HepG2 (cell line): Measurements from ENCODE around the gene TRAPPC3. TPM values are rescaled to one million over a fixed set of nuclear protein-coding genes. Genes with fewer than 3 reads are reported as not detected.

Source experiments
- FOXO1 ChIP-seq: sonication (generic); formaldehyde crosslinking; IDR thresholded peaks from 2 replicates; pipeline ENCODE4 v1.4.0; 2020; ENCODE audit warnings: missing genetic modification reagents
- HNRNPH1 ChIP-seq: fragments of 200-400 bp; formaldehyde crosslinking; optimal IDR thresholded peaks from 2 replicates; pipeline ENCODE3; 2017; ENCODE audit warnings: mild to moderate bottlenecking, low read depth, low read length
- KDM1A ChIP-seq: IDR thresholded peaks from 2 replicates; pipeline ENCODE4 v1.6.1; 2016; ENCODE audit warnings: missing compliant biosample characterization
- PCBP2 ChIP-seq: fragments of 200-400 bp; formaldehyde crosslinking; optimal IDR thresholded peaks from 2 replicates; pipeline ENCODE3; 2018; ENCODE audit warnings: low read length, low read depth; ENCODE audit not compliant: poor library complexity, severe bottlenecking
- PPARG ChIP-seq: conservative IDR thresholded peaks from 2 replicates; pipeline ENCODE4 v1.6.1; 2016; ENCODE audit warnings: missing biosample characterization, missing genetic modification reagents
- ZC3H13 ChIP-seq: sonication (generic); formaldehyde crosslinking; IDR thresholded peaks from 2 replicates; pipeline ENCODE4 v1.8.1; 2023; ENCODE audit warnings: mild to moderate bottlenecking, missing genetic modification reagents, moderate library complexity
- ZNF253 ChIP-seq: sonication (generic); formaldehyde crosslinking; IDR thresholded peaks from 2 replicates; pipeline ENCODE4 v1.8.0; 2022; ENCODE audit warnings: mild to moderate bottlenecking, missing genetic modification reagents, borderline replicate concordance
- ZNF274 ChIP-seq: sonication (generic); formaldehyde crosslinking; IDR thresholded peaks from 2 replicates; pipeline ENCODE4 v1.5.1; 2020; ENCODE audit warnings: mild to moderate bottlenecking, missing genetic modification reagents
- ZNF33B ChIP-seq: sonication (generic); formaldehyde crosslinking; IDR thresholded peaks from 2 replicates; pipeline ENCODE4 v1.5.1; 2020; ENCODE audit warnings: mild to moderate bottlenecking, missing genetic modification reagents
- ZNF430 ChIP-seq: sonication (generic); formaldehyde crosslinking; IDR thresholded peaks from 2 replicates; pipeline ENCODE4 v1.9.0; 2021; ENCODE audit warnings: mild to moderate bottlenecking, missing genetic modification reagents
- ZNF432 ChIP-seq: sonication (generic); formaldehyde crosslinking; IDR thresholded peaks from 2 replicates; pipeline ENCODE4 v1.5.0; 2020; ENCODE audit warnings: missing genetic modification reagents, mild to moderate bottlenecking, borderline replicate concordance
- ZNF839 ChIP-seq: sonication (generic); formaldehyde crosslinking; IDR thresholded peaks from 2 replicates; pipeline ENCODE4 v1.4.0; 2020; ENCODE audit warnings: missing genetic modification reagents, mild to moderate bottlenecking, borderline replicate concordance
- polyA plus RNA-seq, 8 experiments: library from polyadenylated mRNA; depleted of rRNA in 3 of 8; stranded (reverse) in 7 of 8; unstranded in 1 of 8; fragments of >200 nt; fragmentation: Illumina TruSeq in 4 of 8; extraction: Trizol in 4 of 8; gene quantifications; 2 replicates each; pipeline versions ENCODE4 v1.2.1 to v1.2.3, GENCODE V29; 2011 to 2016; ENCODE audit warnings: low read depth in 4 of 8, missing spikeins in 1 of 8, mixed read lengths in 1 of 8; ENCODE audit not compliant: insufficient read depth in 1 of 8
- total RNA-seq, 5 experiments: library from RNA; depleted of rRNA; stranded (reverse); fragments of >200 nt; fragmentation: Illumina TruSeq; extraction: Trizol; gene quantifications; 2 replicates each; pipeline ENCODE4 v1.2.3, GENCODE V29; 2016; ENCODE audit warnings: low read depth in 1 of 5
- TF ChIP-seq, protein P1 (sequence below): sonication (generic); formaldehyde crosslinking; conservative IDR thresholded peaks from 2 replicates; pipeline ENCODE4 v1.8.0; 2022; ENCODE audit warnings: mild to moderate bottlenecking, moderate library complexity, missing genetic modification reagents
- TF ChIP-seq, protein P2 (sequence below): IDR thresholded peaks from 2 replicates; pipeline ENCODE4 v1.6.1; 2016; ENCODE audit warnings: missing biosample characterization, missing genetic modification reagents, low read depth
- TF ChIP-seq, protein P3 (sequence below): sonication (generic); formaldehyde crosslinking; IDR thresholded peaks from 2 replicates; pipeline ENCODE4 v1.5.1; 2020; ENCODE audit warnings: missing genetic modification reagents, mild to moderate bottlenecking, borderline replicate concordance
- TF ChIP-seq, protein P4 (sequence below): sonication (generic); formaldehyde crosslinking; IDR thresholded peaks from 2 replicates; pipeline ENCODE4 v1.5.0; 2020; ENCODE audit warnings: missing genetic modification reagents, mild to moderate bottlenecking, borderline replicate concordance
- TF ChIP-seq, protein P5 (sequence below): sonication (generic); formaldehyde crosslinking; IDR thresholded peaks from 2 replicates; pipeline ENCODE4 v1.4.0; 2020; ENCODE audit warnings: missing genetic modification reagents, mild to moderate bottlenecking, borderline replicate concordance
- TF ChIP-seq, protein P6 (sequence below): sonication (generic); formaldehyde crosslinking; IDR thresholded peaks from 2 replicates; pipeline ENCODE4 v1.4.0; 2020; ENCODE audit warnings: missing genetic modification reagents
- TF ChIP-seq, protein P7 (sequence below): sonication (generic); formaldehyde crosslinking; IDR thresholded peaks from 2 replicates; pipeline ENCODE4 v1.5.0; 2020; ENCODE audit warnings: missing genetic modification reagents

Gene TRAPPC3
- total and polyA plus RNA-seq, 2 of the 13 experiments (the other 11 are each of a cell fraction or from before 2014, with no cell fraction given) = 53.7 to 62.4 TPM

DNA sequence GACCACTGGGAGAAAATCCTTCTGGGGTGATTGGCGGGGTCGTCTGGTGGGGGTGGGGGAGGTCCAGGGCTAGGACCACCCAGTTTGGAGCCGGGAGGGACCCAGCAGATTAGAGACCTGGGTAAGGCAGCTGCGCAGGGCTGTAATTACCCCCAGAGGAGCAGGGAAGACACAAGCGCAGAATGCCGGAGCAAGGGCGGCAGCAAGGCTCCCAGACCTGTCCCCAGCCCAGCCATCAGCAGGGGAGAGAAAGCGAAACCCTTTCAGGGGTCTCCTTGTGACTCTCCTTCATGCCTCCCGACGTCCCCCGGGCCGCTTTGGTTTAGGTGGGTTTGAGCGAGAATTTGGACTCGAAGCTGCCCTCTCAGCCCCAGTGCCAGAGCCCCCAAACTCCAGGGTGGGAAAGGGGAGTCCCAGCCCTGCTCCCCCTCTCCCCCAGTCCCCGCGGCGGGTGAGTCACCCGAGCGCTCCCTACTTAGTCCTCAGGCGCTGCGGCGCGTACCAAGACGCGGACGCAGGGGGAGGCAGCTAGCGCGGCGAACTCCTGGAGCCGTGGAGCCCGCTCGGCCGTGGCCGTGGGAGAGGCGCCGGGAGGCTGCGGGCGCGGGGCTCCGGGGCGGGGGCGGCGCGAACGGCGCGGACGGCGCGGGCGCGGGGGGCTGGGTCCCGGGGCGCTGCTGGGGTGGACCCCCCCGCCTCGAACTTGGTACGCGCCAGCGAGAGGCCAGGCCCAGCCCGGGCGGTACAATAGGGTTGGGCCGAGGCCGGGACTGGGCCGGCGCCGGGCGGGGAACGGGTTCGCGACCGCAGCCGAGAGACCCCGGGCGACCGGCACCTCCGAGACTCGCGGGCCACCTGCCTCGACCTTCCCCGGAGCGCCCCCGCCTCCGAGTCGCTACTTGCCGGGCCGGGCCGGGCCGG is 6.4 kb upstream of the TRAPPC3 start, which contains the start of gene MAP7D1 (continued):
- TF ChIP-seq, protein P1, sequence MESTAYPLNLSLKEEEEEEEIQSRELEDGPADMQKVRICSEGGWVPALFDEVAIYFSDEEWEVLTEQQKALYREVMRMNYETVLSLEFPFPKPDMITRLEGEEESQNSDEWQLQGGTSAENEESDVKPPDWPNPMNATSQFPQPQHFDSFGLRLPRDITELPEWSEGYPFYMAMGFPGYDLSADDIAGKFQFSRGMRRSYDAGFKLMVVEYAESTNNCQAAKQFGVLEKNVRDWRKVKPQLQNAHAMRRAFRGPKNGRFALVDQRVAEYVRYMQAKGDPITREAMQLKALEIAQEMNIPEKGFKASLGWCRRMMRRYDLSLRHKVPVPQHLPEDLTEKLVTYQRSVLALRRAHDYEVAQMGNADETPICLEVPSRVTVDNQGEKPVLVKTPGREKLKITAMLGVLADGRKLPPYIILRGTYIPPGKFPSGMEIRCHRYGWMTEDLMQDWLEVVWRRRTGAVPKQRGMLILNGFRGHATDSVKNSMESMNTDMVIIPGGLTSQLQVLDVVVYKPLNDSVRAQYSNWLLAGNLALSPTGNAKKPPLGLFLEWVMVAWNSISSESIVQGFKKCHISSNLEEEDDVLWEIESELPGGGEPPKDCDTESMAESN (CRISPR knock-in tag) = peak; percentile 14; the same call in 1 of the 2 replicates
- TF ChIP-seq PCBP2 = no peak
- TF ChIP-seq ZC3H13 (CRISPR knock-in tag) = no peak
- TF ChIP-seq KDM1A (CRISPR knock-in tag) = no peak
- peak; percentile 92 for TF ChIP-seq HNRNPH1
- TF ChIP-seq, protein P2, sequence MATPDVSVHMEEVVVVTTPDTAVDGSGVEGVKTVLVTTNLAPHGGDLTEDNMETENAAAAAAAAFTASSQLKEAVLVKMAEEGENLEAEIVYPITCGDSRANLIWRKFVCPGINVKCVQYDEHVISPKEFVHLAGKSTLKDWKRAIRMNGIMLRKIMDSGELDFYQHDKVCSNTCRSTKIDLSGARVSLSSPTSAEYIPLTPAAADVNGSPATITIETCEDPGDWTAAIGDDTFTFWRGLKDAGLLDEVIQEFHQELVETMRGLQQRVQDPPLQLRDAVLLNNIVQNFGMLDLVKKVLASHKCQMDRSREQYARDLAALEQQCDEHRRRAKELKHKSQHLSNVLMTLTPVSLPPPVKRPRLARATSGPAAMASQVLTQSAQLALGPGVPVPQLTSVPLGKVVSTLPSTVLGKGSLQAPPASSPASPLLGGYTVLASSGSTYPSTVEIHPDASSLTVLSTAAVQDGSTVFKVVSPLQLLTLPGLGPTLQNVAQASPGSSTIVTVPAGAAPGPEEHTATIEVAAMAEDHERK (CRISPR knock-in tag) = no peak
- no peak for TF ChIP-seq ZNF430 (CRISPR knock-in tag)
- TF ChIP-seq ZNF33B (CRISPR knock-in tag) = no peak
- no peak for TF ChIP-seq PPARG (CRISPR knock-in tag)
- TF ChIP-seq ZNF432 (CRISPR knock-in tag) = no peak
- TF ChIP-seq, protein P3, sequence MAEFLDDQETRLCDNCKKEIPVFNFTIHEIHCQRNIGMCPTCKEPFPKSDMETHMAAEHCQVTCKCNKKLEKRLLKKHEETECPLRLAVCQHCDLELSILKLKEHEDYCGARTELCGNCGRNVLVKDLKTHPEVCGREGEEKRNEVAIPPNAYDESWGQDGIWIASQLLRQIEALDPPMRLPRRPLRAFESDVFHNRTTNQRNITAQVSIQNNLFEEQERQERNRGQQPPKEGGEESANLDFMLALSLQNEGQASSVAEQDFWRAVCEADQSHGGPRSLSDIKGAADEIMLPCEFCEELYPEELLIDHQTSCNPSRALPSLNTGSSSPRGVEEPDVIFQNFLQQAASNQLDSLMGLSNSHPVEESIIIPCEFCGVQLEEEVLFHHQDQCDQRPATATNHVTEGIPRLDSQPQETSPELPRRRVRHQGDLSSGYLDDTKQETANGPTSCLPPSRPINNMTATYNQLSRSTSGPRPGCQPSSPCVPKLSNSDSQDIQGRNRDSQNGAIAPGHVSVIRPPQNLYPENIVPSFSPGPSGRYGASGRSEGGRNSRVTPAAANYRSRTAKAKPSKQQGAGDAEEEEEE = no peak
- TF ChIP-seq FOXO1 = no peak
- no peak for TF ChIP-seq ZNF274
- TF ChIP-seq, protein P4, sequence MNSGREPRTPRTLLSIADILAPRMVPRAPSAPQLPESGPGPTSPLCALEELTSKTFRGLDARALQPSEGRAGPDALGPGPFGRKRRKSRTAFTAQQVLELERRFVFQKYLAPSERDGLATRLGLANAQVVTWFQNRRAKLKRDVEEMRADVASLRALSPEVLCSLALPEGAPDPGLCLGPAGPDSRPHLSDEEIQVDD (CRISPR knock-in tag) = no peak
- TF ChIP-seq ZNF253 = no peak
- TF ChIP-seq ZNF839 (CRISPR knock-in tag) = no peak
- TF ChIP-seq, protein P5, sequence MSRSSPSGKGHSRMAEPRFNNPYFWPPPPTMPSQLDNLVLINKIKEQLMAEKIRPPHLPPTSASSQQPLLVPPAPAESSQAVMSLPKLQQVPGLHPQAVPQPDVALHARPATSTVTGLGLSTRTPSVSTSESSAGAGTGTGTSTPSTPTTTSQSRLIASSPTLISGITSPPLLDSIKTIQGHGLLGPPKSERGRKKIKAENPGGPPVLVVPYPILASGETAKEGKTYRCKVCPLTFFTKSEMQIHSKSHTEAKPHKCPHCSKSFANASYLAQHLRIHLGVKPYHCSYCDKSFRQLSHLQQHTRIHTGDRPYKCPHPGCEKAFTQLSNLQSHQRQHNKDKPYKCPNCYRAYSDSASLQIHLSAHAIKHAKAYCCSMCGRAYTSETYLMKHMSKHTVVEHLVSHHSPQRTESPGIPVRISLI (CRISPR knock-in tag) = no peak
- TF ChIP-seq, protein P6, sequence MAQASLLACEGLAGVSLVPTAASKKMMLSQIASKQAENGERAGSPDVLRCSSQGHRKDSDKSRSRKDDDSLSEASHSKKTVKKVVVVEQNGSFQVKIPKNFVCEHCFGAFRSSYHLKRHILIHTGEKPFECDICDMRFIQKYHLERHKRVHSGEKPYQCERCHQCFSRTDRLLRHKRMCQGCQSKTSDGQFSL = no peak
- TF ChIP-seq, protein P7, sequence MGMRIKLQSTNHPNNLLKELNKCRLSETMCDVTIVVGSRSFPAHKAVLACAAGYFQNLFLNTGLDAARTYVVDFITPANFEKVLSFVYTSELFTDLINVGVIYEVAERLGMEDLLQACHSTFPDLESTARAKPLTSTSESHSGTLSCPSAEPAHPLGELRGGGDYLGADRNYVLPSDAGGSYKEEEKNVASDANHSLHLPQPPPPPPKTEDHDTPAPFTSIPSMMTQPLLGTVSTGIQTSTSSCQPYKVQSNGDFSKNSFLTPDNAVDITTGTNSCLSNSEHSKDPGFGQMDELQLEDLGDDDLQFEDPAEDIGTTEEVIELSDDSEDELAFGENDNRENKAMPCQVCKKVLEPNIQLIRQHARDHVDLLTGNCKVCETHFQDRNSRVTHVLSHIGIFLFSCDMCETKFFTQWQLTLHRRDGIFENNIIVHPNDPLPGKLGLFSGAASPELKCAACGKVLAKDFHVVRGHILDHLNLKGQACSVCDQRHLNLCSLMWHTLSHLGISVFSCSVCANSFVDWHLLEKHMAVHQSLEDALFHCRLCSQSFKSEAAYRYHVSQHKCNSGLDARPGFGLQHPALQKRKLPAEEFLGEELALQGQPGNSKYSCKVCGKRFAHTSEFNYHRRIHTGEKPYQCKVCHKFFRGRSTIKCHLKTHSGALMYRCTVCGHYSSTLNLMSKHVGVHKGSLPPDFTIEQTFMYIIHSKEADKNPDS (CRISPR knock-in tag) = no peak
